GM19238 (cell line): ENCODE measurements around the gene POLN.
A peak's percentile ranks its signal among the peaks of the same experiment; 100 is the strongest.
"Not testable (repeated sequence)": the region's sequence is repeated elsewhere in the genome, so short reads cannot be mapped to it uniquely, and the experiment has no call there.

ENCODE experiments used
- DNase-seq: peaks from one replicate; pipeline ENCODE4 v3.0.0; 2011; ENCODE audit warnings: low spot score; ENCODE audit not compliant: insufficient read length

Gene POLN

GRCh38 chr4:2220016-2220630 lies 21.8 kb downstream of the POLN start:
- DNase-seq: peak; percentile 35

DNA sequence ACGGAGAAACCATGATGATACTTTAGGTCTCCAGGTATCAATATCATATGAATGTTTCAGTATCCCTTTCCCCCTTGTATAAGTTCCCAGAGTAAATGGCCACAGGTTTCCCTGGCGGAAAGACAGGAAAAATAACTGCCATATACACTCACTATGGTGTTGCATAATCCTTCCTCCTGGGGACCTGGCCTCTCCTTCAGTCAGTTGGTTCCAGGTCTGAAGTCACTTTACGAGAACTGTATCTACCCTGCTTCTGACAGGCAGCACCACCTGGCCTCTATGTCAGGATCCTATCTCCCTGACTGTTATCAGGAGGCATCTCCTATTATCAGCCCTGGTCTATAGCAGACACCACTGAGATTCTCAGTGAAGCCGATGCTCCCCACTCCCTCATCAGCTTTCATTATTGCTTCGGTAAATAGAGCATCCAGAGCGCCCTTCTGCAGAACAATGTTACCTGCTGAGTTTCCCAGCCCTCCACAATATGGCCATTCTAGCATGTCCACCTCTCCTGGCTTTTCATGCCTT lies 22.6 kb downstream of the POLN start:
- no peak for DNase-seq

DNA sequence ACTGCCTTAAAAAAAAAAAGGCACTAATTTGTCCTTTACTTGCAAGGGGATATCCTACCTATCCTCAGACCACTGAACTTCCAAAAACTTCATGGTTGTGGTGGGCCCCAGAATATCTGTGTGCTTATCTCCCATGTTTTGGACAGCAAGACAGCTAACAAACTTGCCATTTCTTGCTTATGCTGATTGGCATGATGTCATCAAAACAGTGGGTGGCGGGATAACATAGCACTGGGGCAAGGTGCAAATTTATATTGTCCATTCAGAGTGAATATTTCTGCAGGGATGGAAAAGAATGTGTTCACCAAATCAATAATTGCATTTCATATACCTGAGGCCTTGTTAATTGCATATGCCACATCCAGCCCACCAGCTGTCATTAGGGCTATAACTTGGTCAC lies 23.5 kb downstream of the POLN start:
- DNase-seq: no peak

DNA sequence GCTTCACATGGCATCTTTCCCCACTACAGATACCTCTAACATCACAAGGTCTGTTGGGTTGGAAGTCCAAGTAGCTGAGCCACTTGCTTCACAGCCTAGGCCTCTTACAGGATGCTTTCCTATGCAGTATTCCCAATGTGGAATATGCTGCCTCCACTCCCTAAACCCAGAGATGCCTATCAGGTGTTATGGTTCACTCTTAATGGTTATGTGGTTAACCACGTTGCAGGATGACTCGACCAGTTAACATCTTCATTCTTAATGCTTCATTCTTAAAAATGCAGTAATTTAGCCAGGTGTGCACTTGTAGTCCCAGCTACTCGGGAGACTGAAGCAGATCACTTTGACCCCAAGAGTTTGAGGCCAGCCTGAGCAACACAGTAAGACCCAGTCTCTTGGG lies 24.2 kb downstream of the POLN start:
- no peak for DNase-seq

DNA sequence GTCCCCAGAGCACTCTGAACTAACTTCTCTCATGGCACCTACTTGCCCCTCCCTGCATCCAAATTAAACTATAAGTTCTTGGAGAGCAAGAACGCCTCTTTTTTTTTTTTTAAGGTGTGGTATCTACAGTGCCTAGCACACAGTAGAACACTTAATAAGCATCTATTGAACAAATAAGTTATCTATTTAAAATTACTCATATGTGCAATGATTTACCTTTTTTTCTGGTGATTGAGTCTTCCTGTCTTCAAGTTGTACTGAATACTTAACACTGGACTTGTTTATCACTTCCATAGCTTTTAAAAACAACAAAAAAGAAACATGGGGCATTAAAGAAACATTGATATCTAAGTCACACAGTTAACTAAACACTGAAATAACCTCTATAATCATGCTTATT lies 29.1 kb downstream of the POLN start:
- DNase-seq: no peak

DNA sequence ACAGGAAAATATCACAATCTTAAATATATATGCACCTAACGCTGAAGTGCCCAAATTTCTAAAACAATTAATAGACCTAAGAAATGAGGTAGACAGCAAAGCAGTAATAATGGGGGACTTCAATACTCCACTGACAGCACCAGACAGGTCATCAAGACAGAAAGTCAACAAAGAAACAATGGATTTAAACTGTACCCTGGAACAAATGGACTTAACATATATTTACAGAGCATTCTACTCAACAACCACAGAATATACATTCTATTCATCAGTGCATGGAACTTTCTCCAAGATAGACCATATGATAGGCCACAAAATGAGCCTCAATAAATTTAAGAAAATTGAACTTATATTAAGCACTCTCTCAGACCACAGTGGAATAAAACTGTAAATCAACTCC lies 39.1 kb downstream of the POLN start:
- DNase-seq: not testable (repeated sequence)

GRCh38 chr4:2194496-2194895 lies 47.4 kb downstream of the POLN start:
- no peak for DNase-seq

DNA sequence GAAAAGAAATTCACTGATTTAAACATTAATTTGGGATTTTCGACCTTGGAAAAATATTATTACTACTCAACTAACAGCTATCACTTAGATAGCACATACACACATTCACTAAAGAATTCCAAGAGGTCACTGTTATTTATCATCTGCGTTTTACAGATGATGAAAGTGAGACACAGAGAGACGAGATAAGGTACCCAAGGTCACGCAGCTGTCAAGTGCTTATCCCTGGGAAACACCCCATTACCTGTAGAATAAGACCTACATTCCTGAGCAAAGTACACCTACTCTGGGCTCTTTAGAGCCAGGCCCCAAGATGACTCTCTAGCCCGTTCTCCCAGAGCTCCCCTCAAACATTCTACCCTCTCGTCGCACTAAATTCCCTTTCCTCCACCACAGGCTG lies 48.6 kb downstream of the POLN start:
- no peak for DNase-seq

DNA sequence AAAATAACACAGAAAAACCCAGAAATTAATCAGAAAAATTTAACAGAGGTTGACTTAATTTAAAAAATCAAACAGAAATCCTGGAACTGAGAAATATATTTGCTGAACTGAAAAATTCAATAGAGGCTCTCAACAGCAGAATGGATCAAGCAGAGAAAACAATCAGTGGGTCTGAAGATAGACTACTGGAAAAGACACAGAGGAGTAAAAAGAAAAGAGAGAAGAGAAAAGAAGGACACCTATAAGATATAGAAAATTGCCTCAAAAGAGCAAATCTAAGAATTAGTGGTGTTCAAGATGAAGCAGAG lies 55.1 kb downstream of the POLN start:
- DNase-seq: no peak

GRCh38 chr4:2186133-2186864 lies 55.6 kb downstream of the POLN start:
- DNase-seq: no peak

GRCh38 chr4:2183394-2183793 lies 58.5 kb downstream of the POLN start:
- no peak for DNase-seq

DNA sequence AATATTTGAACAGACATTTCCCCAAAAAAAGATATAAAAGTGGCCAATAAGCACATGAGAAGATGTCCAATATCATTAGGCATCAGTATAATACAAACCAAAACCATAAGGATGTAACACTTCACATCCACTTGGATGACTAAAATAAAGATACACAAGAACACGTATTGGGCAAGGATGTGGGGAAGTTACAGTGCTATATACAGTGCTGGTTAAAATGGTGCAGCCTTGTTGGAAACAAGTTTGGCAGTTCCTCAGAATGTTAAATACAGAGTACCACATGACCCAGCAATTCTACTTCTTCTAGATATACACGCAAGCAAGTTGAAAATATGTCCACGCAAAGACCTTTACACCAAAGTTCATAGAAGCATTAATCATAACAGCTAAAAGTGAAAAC lies 58.9 kb downstream of the POLN start:
- DNase-seq: no peak

DNA sequence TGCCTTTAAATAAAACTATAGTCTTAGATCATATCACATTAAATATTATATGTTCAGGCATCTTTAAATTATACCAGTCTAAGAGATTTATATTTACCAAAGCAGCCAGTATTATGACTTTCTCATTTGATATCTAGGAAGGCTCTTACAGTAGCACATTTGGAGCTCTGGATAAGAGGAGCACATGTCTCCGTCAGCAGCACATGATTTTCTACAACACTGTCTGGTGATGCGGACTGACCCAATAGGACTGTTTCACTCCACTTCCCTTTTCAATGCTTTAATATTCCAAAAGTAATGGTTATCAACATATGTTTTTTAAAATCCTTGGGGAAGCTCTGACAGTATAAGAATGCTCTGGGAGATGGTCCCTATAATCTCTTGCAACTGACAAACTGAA lies 61.5 kb downstream of the POLN start:
- DNase-seq: no peak

DNA sequence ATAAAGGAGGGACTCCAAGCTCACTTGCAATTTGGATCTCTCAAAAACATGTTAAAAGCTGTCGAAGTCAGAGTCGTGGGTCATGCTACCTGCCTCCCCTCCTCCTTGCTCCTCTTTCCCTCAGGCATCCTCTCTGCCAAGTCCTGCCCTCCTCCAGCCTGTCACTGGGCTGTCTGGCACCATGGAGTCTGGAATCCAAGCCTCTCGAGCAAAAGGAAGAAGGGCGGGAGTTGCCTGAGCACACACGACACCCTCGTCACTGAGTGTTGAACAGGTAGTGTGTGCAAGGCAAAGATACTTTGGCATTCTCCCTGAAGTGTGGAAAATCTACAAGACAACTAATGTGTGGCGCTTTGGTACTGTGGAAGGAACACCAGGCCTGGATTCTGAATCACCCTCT lies 62.2 kb downstream of the POLN start:
- no peak for DNase-seq

- DNase-seq: no peak
These were observed 62.9 kb downstream of the POLN start for GRCh38 chr4:2178986-2179385.

GRCh38 chr4:2177443-2178093 lies 64.4 kb downstream of the POLN start:
- no peak for DNase-seq

DNA sequence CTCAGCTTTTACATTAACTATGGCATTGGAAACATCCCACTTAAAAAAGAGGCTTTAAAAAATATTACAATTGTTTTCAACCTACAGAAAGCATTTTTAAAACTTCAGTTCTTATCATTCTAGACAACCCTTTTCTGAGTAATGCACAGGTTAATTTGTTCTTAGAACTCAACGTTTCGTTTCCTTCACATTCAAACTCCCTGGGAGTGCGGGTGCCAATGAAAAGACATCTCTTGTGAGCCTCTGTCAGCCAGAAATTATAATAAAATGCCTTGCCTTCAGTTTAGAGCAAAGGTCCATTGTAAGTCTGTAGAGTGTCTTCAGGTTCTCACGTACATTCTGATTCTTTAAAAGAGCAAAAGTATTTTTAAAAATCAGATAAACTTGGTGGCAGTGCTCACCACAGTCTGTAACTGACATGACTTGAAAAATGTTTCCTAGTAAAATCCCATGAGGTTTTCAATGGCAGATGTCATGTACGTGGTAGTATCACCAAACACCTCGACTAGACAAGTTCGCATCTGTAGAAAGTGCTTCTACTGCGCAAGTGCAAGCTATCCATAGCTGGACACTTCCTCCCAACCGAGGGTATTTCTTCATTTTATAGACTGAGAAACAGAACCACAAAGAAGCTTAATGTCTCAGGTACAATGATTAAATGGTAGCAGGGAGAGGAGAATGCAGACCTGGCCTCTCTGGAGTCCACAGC lies 65.8 kb downstream of the POLN start:
- no peak for DNase-seq

GRCh38 chr4:2174061-2174460 lies 67.9 kb downstream of the POLN start:
- no peak for DNase-seq

GRCh38 chr4:2172627-2173231 lies 69.2 kb downstream of the POLN start:
- DNase-seq: no peak

DNA sequence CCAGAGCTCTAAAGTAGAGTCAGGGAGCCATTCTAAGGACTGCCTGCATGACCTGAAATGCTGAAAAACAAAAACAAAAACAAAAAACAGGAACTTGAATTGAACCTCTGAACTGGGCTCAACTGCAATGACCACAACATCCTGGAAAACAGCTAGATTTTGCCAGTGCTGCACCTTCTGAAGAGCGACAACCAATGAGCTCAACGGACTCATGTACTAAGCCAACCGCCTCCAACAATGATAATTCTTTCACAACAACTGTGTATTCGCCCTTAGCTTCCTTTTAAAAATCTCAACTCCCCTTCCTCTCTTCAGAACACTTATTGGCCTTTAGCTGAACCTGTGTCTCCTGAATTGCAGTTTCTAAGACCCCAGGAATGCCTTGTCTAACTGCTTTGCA lies 69.8 kb downstream of the POLN start:
- DNase-seq: no peak

GRCh38 chr4:2168469-2169319 lies 73.2 kb downstream of the POLN start:
- DNase-seq: no peak
